Stimulated activated naive CD8-positive, alpha-beta T cell treated with anti-CD3 and anti-CD28 coated beads, Interleukin-15, amount 100 ng/mL, for 72 hours (primary cell): ENCODE measurements around the gene CPA1.

Source experiments
- ATAC-seq: fragments of 150-1000 bp; cut with Tn5 transposase; 2 replicates; pipeline ENCODE4 v1.10.0; 2021; ENCODE audit warnings: mild to moderate bottlenecking, moderate library complexity
- DNase-seq, 2 donors: peaks; one replicate each; pipeline ENCODE4 v3.0.0; 2021 to 2022
- H3K27ac Mint-ChIP-seq, 2 donors: one replicate each; pipeline ENCODE4 v1.8.0; 2022; ENCODE audit warnings: mild to moderate bottlenecking in 2 of 2, mixed read lengths in 2 of 2, moderate library complexity in 2 of 2
- H3K27me3 Mint-ChIP-seq: one replicate; pipeline ENCODE4 v1.8.0; 2022; ENCODE audit warnings: mixed read lengths
- H3K4me1 Mint-ChIP-seq: one replicate; pipeline ENCODE4 v1.8.0; 2022; ENCODE audit warnings: mild to moderate bottlenecking, mixed read lengths
- H3K4me3 Mint-ChIP-seq, 2 donors: one replicate each; pipeline ENCODE4 v1.8.0; 2022; ENCODE audit warnings: mild to moderate bottlenecking in 2 of 2, mixed read lengths in 2 of 2, moderate library complexity in 1 of 2
- H3K9me3 Mint-ChIP-seq, 2 donors: one replicate each; pipeline ENCODE4 v1.8.0; 2022; ENCODE audit warnings: mixed read lengths in 2 of 2

Gene CPA1

GRCh38 chr7:130417213-130417612 is 36.9 kb downstream of the CPA1 start:
- H3K9me3 Mint-ChIP-seq, result no peaks in the 10 kb centered on the region
- H3K27ac Mint-ChIP-seq, result peak overlapping the region; percentile 53 to 97
- DNase-seq (peak in 1 of 2 donors; percentile 33), ATAC-seq (peak; percentile 75)
- H3K4me3 Mint-ChIP-seq, result peak overlapping the region; percentile 58 to 66
- H3K4me1 Mint-ChIP-seq, result peaks cover 90% of the 10 kb centered on the region
- no peaks in the 10 kb centered on the region for H3K27me3 Mint-ChIP-seq

- H3K27ac Mint-ChIP-seq, result peak overlapping the region; percentile 22 to 97
- no peak for DNase-seq
- peak overlapping the region; percentile 58 to 66 for H3K4me3 Mint-ChIP-seq
- no peak for ATAC-seq
- H3K27me3 Mint-ChIP-seq, result no peaks in the 10 kb centered on the region
- no peaks in the 10 kb centered on the region for H3K9me3 Mint-ChIP-seq
- H3K4me1 Mint-ChIP-seq, result peaks cover 96% of the 10 kb centered on the region
These were observed 38.0 kb downstream of the CPA1 start for GRCh38 chr7:130418306-130418705.

- Mint-ChIP-seq H3K4me3 (peak overlapping the region; percentile 48 to 70), H3K27ac (peak overlapping the region; percentile 11 to 38), H3K27me3 (no peaks in the 10 kb centered on the region), H3K4me1 (peaks cover 90% of the 10 kb centered on the region), H3K9me3 (no peaks in the 10 kb centered on the region)
- peak in 1 of 2 donors; percentile 33 for DNase-seq
- peak; percentile 75 for ATAC-seq
These were observed 39.4 kb downstream of the CPA1 start for GRCh38 chr7:130419658-130420057.

- Mint-ChIP-seq H3K27me3 (no peaks in the 10 kb centered on the region), H3K4me3 (peak overlapping the region; percentile 71 to 80), H3K27ac (peak overlapping the region in 1 of 2 donors; percentile 96), H3K4me1 (peaks cover 90% of the 10 kb centered on the region), H3K9me3 (no peaks in the 10 kb centered on the region)
- ATAC-seq (no peak), DNase-seq (no peak)
These were observed 40.8 kb downstream of the CPA1 start for GRCh38 chr7:130420943-130421578.

GRCh38 chr7:130421684-130422083 is 41.4 kb downstream of the CPA1 start:
- H3K4me3 Mint-ChIP-seq, result peak overlapping the region; percentile 71 to 80
- peak; percentile 86 for ATAC-seq

GRCh38 chr7:130423501-130424037 is 43.3 kb downstream of the CPA1 start:
- H3K27me3 Mint-ChIP-seq, result no peaks in the 10 kb centered on the region
- DNase-seq (no peak), ATAC-seq (no peak)
- no peaks in the 10 kb centered on the region for H3K9me3 Mint-ChIP-seq
- no peak overlapping the region for H3K4me3 Mint-ChIP-seq
- peaks cover 78% of the 10 kb centered on the region for H3K4me1 Mint-ChIP-seq
- H3K27ac Mint-ChIP-seq, result no peak overlapping the region

More at GRCh38 chr7:130421684-130422083, 41.4 kb downstream of the CPA1 start:
- Mint-ChIP-seq H3K9me3 (no peaks in the 10 kb centered on the region), H3K27ac (peak overlapping the region; percentile 88 to 96), H3K27me3 (no peaks in the 10 kb centered on the region), H3K4me1 (peaks cover 90% of the 10 kb centered on the region)
- peak in 1 of 2 donors; percentile 73 for DNase-seq

GRCh38 chr7:130425796-130426195 is 45.5 kb downstream of the CPA1 start:
- no peak for ATAC-seq
- peaks cover 59% of the 10 kb centered on the region for H3K4me1 Mint-ChIP-seq
- H3K27me3 Mint-ChIP-seq, result no peaks in the 10 kb centered on the region
- H3K9me3 Mint-ChIP-seq, result no peaks in the 10 kb centered on the region
- H3K27ac Mint-ChIP-seq, result no peak overlapping the region
- no peak for DNase-seq
- H3K4me3 Mint-ChIP-seq, result peak overlapping the region in 1 of 2 donors; percentile 9

GRCh38 chr7:130426564-130426963 is 46.3 kb downstream of the CPA1 start:
- H3K27ac Mint-ChIP-seq, result no peak overlapping the region
- DNase-seq, result peak in 1 of 2 donors; percentile 20
- no peaks in the 10 kb centered on the region for H3K27me3 Mint-ChIP-seq
- H3K4me3 Mint-ChIP-seq, result peak overlapping the region; percentile 16 to 18
- H3K9me3 Mint-ChIP-seq, result no peaks in the 10 kb centered on the region
- peaks cover 51% of the 10 kb centered on the region for H3K4me1 Mint-ChIP-seq
- peak; percentile 66 for ATAC-seq

GRCh38 chr7:130429019-130429418 is 48.7 kb downstream of the CPA1 start:
- no peaks in the 10 kb centered on the region for H3K27me3 Mint-ChIP-seq
- no peak overlapping the region for H3K27ac Mint-ChIP-seq

GRCh38 chr7:130430115-130430514 is 49.8 kb downstream of the CPA1 start:
- DNase-seq (no peak), ATAC-seq (no peak)
- no peak overlapping the region for H3K27ac Mint-ChIP-seq
- H3K27me3 Mint-ChIP-seq, result no peaks in the 10 kb centered on the region
- H3K9me3 Mint-ChIP-seq, result no peaks in the 10 kb centered on the region
- peaks cover 31% of the 10 kb centered on the region for H3K4me1 Mint-ChIP-seq
- H3K4me3 Mint-ChIP-seq, result no peak overlapping the region

More at GRCh38 chr7:130429019-130429418, 48.7 kb downstream of the CPA1 start:
- Mint-ChIP-seq H3K9me3 (no peaks in the 10 kb centered on the region), H3K4me3 (no peak overlapping the region), H3K4me1 (peaks cover 29% of the 10 kb centered on the region)
- DNase-seq (no peak), ATAC-seq (no peak)

- no peaks in the 10 kb centered on the region for H3K9me3 Mint-ChIP-seq
- DNase-seq (no peak), ATAC-seq (no peak)
- no peak overlapping the region for H3K4me3 Mint-ChIP-seq
- no peaks in the 10 kb centered on the region for H3K27me3 Mint-ChIP-seq
- H3K27ac Mint-ChIP-seq, result no peak overlapping the region
- peaks cover 29% of the 10 kb centered on the region for H3K4me1 Mint-ChIP-seq
These were observed 50.8 kb downstream of the CPA1 start for GRCh38 chr7:130430841-130431666.

- H3K4me1 Mint-ChIP-seq, result peaks cover 29% of the 10 kb centered on the region
- no peak for ATAC-seq
- no peak for DNase-seq
- no peaks in the 10 kb centered on the region for H3K9me3 Mint-ChIP-seq
- no peak overlapping the region for H3K4me3 Mint-ChIP-seq
- no peaks in the 10 kb centered on the region for H3K27me3 Mint-ChIP-seq
- no peak overlapping the region for H3K27ac Mint-ChIP-seq
These were observed 52.6 kb downstream of the CPA1 start for GRCh38 chr7:130432886-130433285.

- H3K4me3 Mint-ChIP-seq, result no peak overlapping the region
These were observed 53.0 kb downstream of the CPA1 start for GRCh38 chr7:130433301-130433700.

GRCh38 chr7:130435311-130435854 is 55.1 kb downstream of the CPA1 start:
- no peak for DNase-seq
- Mint-ChIP-seq H3K4me3 (no peak overlapping the region), H3K4me1 (peaks cover 54% of the 10 kb centered on the region), H3K27ac (peak overlapping the region in 1 of 2 donors; percentile 20), H3K27me3 (no peaks in the 10 kb centered on the region), H3K9me3 (peaks cover 0 to under 1% of the 10 kb centered on the region in 2 donors)
- no peak for ATAC-seq

More at GRCh38 chr7:130433301-130433700, 53.0 kb downstream of the CPA1 start:
- no peaks in the 10 kb centered on the region for H3K9me3 Mint-ChIP-seq
- H3K4me1 Mint-ChIP-seq, result peaks cover 33% of the 10 kb centered on the region
- no peak for DNase-seq
- ATAC-seq, result no peak
- no peak overlapping the region for H3K27ac Mint-ChIP-seq
- H3K27me3 Mint-ChIP-seq, result no peaks in the 10 kb centered on the region

GRCh38 chr7:130436253-130436652 is 56.0 kb downstream of the CPA1 start:
- Mint-ChIP-seq H3K27ac (peak overlapping the region in 1 of 2 donors; percentile 36), H3K4me1 (peaks cover 63% of the 10 kb centered on the region), H3K27me3 (no peaks in the 10 kb centered on the region), H3K4me3 (no peak overlapping the region), H3K9me3 (peaks cover 0 to 7% of the 10 kb centered on the region in 2 donors)
- no peak for DNase-seq
- no peak for ATAC-seq
